GM23248 (cell line): ENCODE results near the gene SLC16A3. TPM values are rescaled to one million over a fixed set of nuclear protein-coding genes. Genes with fewer than 3 reads are reported as not detected.

Experiments used
- DNase-seq: peaks from one replicate; pipeline ENCODE4 v3.0.0-alpha.2; 2015
- H2AFZ ChIP-seq: fragments of 200-600 bp; sonication (generic); 2 replicates; pipeline ENCODE4 v1.6.1; 2016; ENCODE audit warnings: antibody characterized with exemption
- H3F3A ChIP-seq: fragments of 200-600 bp; sonication (generic); 2 replicates; pipeline ENCODE4 v1.6.1; 2016; ENCODE audit warnings: mild to moderate bottlenecking, antibody characterized with exemption, mixed run types; ENCODE audit not compliant: insufficient read depth
- H3K27ac ChIP-seq: fragments of 200-600 bp; sonication (generic); 2 replicates; pipeline ENCODE4 v1.5.1; 2016; ENCODE audit warnings: mild to moderate bottlenecking
- H3K27me3 ChIP-seq: fragments of 200-600 bp; sonication (generic); replicated peaks from 2 replicates; pipeline ENCODE4 v1.6.1; 2016; ENCODE audit warnings: mild to moderate bottlenecking; ENCODE audit not compliant: insufficient read depth
- H3K36me3 ChIP-seq: fragments of 200-600 bp; sonication (generic); 2 replicates; pipeline ENCODE4 v1.6.1; 2016; ENCODE audit warnings: low read depth, mild to moderate bottlenecking
- H3K4me1 ChIP-seq: fragments of 200-600 bp; sonication (generic); 2 replicates; pipeline ENCODE4 v1.6.1; 2016; ENCODE audit warnings: mild to moderate bottlenecking; ENCODE audit not compliant: insufficient read depth
- H3K4me2 ChIP-seq: fragments of 200-600 bp; sonication (generic); one replicate; pipeline ENCODE4 v1.6.1; 2016; ENCODE audit warnings: mild to moderate bottlenecking; ENCODE audit not compliant: unreplicated experiment
- H3K4me3 ChIP-seq: fragments of 200-600 bp; sonication (generic); 2 replicates; pipeline ENCODE4 v1.5.1; 2016; ENCODE audit warnings: mild to moderate bottlenecking
- H3K79me2 ChIP-seq: fragments of 200-600 bp; sonication (generic); 2 replicates; pipeline ENCODE4 v1.6.1; 2016; ENCODE audit warnings: mild to moderate bottlenecking; ENCODE audit not compliant: insufficient read depth
- H3K9ac ChIP-seq: fragments of 200-600 bp; sonication (generic); 2 replicates; pipeline ENCODE4 v1.6.1; 2016; ENCODE audit warnings: mild to moderate bottlenecking
- H3K9me2 ChIP-seq: fragments of 200-600 bp; sonication (generic); 2 replicates; pipeline ENCODE4 v1.6.1; 2016; ENCODE audit warnings: mixed run types, mild to moderate bottlenecking, moderate library complexity; ENCODE audit not compliant: insufficient read depth
- H3K9me3 ChIP-seq: fragments of 200-600 bp; sonication (generic); one replicate; pipeline ENCODE4 v1.6.1; 2017; ENCODE audit warnings: low read depth
- H4K20me1 ChIP-seq: fragments of 200-600 bp; sonication (generic); 2 replicates; pipeline ENCODE4 v1.6.0; 2016; ENCODE audit not compliant: insufficient read depth
- EZH2 ChIP-seq: fragments of 200-600 bp; sonication (generic); IDR thresholded peaks from 2 replicates; pipeline ENCODE4 v1.6.1; 2018; ENCODE audit warnings: antibody characterized with exemption, mild to moderate bottlenecking; ENCODE audit not compliant: insufficient read depth, poor library complexity, severe bottlenecking
- EZH2phosphoT487 ChIP-seq: fragments of 200-600 bp; sonication (generic); IDR thresholded peaks from 2 replicates; pipeline ENCODE4 v1.6.1; 2018; ENCODE audit warnings: antibody characterized with exemption, moderate library complexity, mild to moderate bottlenecking, low read depth; ENCODE audit not compliant: insufficient read depth
- WGBS, 2 experiments: methylation state at CpG; one replicate each; pipeline ENCODE4 v1.1.6; 2015 to 2017; ENCODE audit warnings: low lambda C conversion rate in 2 of 2, low coverage in 1 of 2; ENCODE audit errors: missing lambda C conversion rate in 2 of 2; 5-methylcytosine and 5-hydroxymethylcytosine counted together
- in situ Hi-C: fragments of 300-500 bp; cut with MboI; formaldehyde crosslinking; loops from 2 replicates; pipeline ENCODE4 v1.15.0; 2020
- polyA plus RNA-seq: library from polyadenylated mRNA; unstranded; fragments of >200 nt; fragmentation: Nextera tagmentation; extraction: Ambion mirVana; gene quantifications from 2 replicates; pipeline ENCODE4 v1.2.1, GENCODE V29; 2016
- total RNA-seq: library from RNA; depleted of rRNA; stranded (reverse); fragments of >200 nt; shearing (Covaris generic); gene quantifications from 2 replicates; pipeline ENCODE4 v1.2.3, GENCODE V29; 2014

Gene SLC16A3
- total and polyA plus RNA-seq, 2 experiments from 2014 or later = 95.5 to 550 TPM

GRCh38 chr17:82281076-82281475, 52.2 kb downstream of the SLC16A3 start:
- no peak for DNase-seq
- Histone ChIP-seq H3K27ac (no peak overlapping the region), H3K9me3 (no peaks in the 10 kb centered on the region), H3K4me2 (no peak overlapping the region), H3K9me2 (no peaks in the 10 kb centered on the region), H3K36me3 (no peaks in the 10 kb centered on the region), H4K20me1 (no peaks in the 10 kb centered on the region), H3F3A (no peaks in the 10 kb centered on the region), H3K9ac (no peak overlapping the region), H3K79me2 (no peaks in the 10 kb centered on the region), H3K4me1 (peaks cover 17% of the 10 kb centered on the region), H2AFZ (no peak overlapping the region), H3K27me3 (no peaks in the 10 kb centered on the region), H3K4me3 (no peak overlapping the region)
- in situ Hi-C loops = no loop called here
- TF ChIP-seq EZH2 (no peak), EZH2phosphoT487 (no peak)
- WGBS, 2 experiments = 60 to 61% methylated on average over 7 of the region's 7 CpGs

DNA sequence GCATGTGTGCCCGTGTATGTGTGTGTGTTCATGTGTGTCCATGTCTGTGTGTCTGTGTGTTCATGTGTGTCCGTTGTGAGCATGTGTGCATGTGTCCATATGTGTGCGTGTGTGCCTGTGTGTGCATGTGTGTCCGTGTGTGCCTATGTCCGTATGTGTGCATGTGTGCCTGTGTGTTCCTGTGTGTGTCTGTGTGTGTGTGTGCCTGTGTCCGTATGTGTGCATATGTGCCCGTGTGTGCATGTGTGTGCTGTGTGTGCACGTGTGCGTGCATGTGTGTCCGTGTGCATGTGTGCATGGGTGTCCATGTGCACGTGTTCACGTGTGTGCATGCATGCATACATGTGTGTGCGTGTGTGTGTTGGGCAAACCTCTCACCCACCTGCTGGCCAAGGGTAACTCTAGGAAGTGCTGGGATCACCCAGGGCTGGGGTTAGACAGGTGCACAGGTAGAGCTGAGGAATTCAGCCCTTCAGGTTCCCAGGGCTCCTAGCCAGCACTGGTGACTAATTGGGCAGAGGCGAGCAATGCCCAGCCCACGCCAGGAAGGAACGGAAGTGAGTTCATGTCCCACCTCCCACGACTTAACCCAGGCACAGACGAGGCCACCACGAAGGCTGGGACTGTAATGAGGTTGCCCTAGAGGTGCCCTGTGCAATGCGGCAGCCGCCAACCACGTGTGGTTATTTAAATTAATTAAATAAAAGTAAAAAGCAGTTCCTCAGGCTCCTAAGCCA, 52.8 kb downstream of the SLC16A3 start:
- 70 to 74% methylated on average over 22 of the region's 22 CpGs for WGBS, 2 experiments
- H3K79me2 ChIP-seq = no peaks in the 10 kb centered on the region
- TF ChIP-seq EZH2phosphoT487 (no peak), EZH2 (no peak)
- no peaks in the 10 kb centered on the region for H3K9me2 ChIP-seq
- in situ Hi-C loops = no loop called here
- H3K27me3 ChIP-seq = no peaks in the 10 kb centered on the region
- H4K20me1 ChIP-seq = no peaks in the 10 kb centered on the region
- no peaks in the 10 kb centered on the region for H3K9me3 ChIP-seq
- H2AFZ ChIP-seq = no peak overlapping the region
- H3K9ac ChIP-seq = no peak overlapping the region
- H3F3A ChIP-seq = no peaks in the 10 kb centered on the region
- H3K4me2 ChIP-seq = no peak overlapping the region
- H3K27ac ChIP-seq = no peak overlapping the region
- no peak overlapping the region for H3K4me3 ChIP-seq
- peaks cover 17% of the 10 kb centered on the region for H3K4me1 ChIP-seq
- no peaks in the 10 kb centered on the region for H3K36me3 ChIP-seq
- peak; percentile 56 for DNase-seq

- Histone ChIP-seq H3K9ac (no peak overlapping the region), H3K4me3 (no peak overlapping the region), H3K4me2 (no peak overlapping the region), H3K36me3 (no peaks in the 10 kb centered on the region), H3K4me1 (peaks cover 17% of the 10 kb centered on the region), H2AFZ (no peak overlapping the region), H3K9me3 (no peaks in the 10 kb centered on the region), H3K27ac (no peak overlapping the region), H3K79me2 (no peaks in the 10 kb centered on the region), H3F3A (no peaks in the 10 kb centered on the region), H4K20me1 (no peaks in the 10 kb centered on the region), H3K9me2 (no peaks in the 10 kb centered on the region), H3K27me3 (no peaks in the 10 kb centered on the region)
- TF ChIP-seq EZH2 (no peak), EZH2phosphoT487 (no peak)
- DNase-seq = no peak
- in situ Hi-C loops = no loop called here
- 82 to 83% methylated on average over 24 of the region's 25 CpGs for WGBS, 2 experiments
Measured at GRCh38 chr17:82282239-82283207, 53.7 kb downstream of the SLC16A3 start.

DNA sequence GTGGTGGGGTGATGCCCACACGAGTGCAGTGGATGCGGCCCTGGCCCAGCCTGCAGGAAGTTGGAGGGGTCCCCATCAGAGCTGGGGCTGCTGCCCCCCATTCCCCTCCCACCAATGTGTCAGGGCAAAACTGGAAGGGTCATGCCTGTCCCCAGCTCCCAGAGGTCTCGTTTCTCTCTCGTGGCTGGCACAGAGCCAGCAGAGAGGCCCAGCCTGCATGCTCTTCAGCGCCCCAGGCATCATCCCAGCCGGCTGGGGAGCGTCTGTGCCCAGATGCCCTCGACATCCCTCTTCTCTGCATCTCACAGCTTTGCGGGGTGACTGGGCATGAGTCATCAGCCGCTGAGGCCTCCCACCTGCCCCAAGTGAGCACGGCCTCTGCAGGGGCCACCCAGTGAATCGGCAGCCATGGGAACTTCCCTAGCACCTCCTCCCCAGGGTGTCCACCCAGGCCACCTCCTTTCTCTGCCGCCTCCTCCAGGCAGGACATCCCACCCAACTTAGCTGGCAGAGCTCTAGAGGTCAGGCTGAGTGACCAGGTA, 54.4 kb downstream of the SLC16A3 start:
- Histone ChIP-seq H3K27me3 (no peaks in the 10 kb centered on the region), H3K36me3 (no peaks in the 10 kb centered on the region), H3F3A (no peaks in the 10 kb centered on the region), H3K79me2 (no peaks in the 10 kb centered on the region), H3K4me1 (peaks cover 17% of the 10 kb centered on the region), H3K27ac (no peak overlapping the region), H3K9ac (no peak overlapping the region), H2AFZ (no peak overlapping the region), H3K9me2 (no peaks in the 10 kb centered on the region), H4K20me1 (no peaks in the 10 kb centered on the region), H3K4me2 (no peak overlapping the region), H3K4me3 (no peak overlapping the region), H3K9me3 (no peaks in the 10 kb centered on the region)
- peak; percentile 84 for DNase-seq
- in situ Hi-C loops = no loop called here
- WGBS, 2 experiments = 26 to 28% methylated on average over 11 to 13 of the region's 13 CpGs
- no peak for TF ChIP-seq EZH2
